Progenitor cell of endocrine pancreas (in vitro differentiated cells): ENCODE measurements around the gene STAT6. TPM values are rescaled to one million over a fixed set of nuclear protein-coding genes. Genes with fewer than 3 reads are reported as not detected.

Source experiments
- DNase-seq: peaks from one replicate; pipeline ENCODE4 v3.0.0; 2021; ENCODE audit warnings: low spot score; ENCODE audit not compliant: unreplicated experiment
- H3K27ac Mint-ChIP-seq: 2 replicates; pipeline ENCODE4 v1.8.0; 2021; ENCODE audit warnings: mild to moderate bottlenecking, moderate library complexity, mixed read lengths
- H3K27me3 Mint-ChIP-seq: 2 replicates; pipeline ENCODE4 v1.8.0; 2021; ENCODE audit warnings: mixed read lengths
- H3K36me3 Mint-ChIP-seq: 2 replicates; pipeline ENCODE4 v1.8.0; 2022; ENCODE audit warnings: mixed read lengths; ENCODE audit not compliant: insufficient read depth
- H3K4me1 Mint-ChIP-seq: 2 replicates; pipeline ENCODE4 v1.8.0; 2021; ENCODE audit warnings: low read depth, mixed read lengths
- H3K4me3 Mint-ChIP-seq: 2 replicates; pipeline ENCODE4 v1.8.0; 2021; ENCODE audit warnings: low read depth, mild to moderate bottlenecking, moderate library complexity, mixed read lengths
- H3K9me3 Mint-ChIP-seq: 2 replicates; pipeline ENCODE4 v1.8.0; 2021; ENCODE audit warnings: low read depth, mixed read lengths
- CTCF ChIP-seq: fragments of 200-600 bp; sonication (generic); IDR thresholded peaks from one replicate; pipeline ENCODE4 v1.5.0; 2021; ENCODE audit warnings: antibody characterized with exemption, mild to moderate bottlenecking; ENCODE audit not compliant: unreplicated experiment
- total RNA-seq: library from RNA; stranded (reverse); gene quantifications from 2 replicates; pipeline ENCODE4 v1.2.1, GENCODE V29; 2021

STAT6 gene
- total RNA-seq, 1 donor from 2014 or later = 130 TPM

- no peak for TF ChIP-seq CTCF
- Mint-ChIP-seq H3K4me3 (peak overlapping the region; percentile 83), H3K36me3 (peaks cover 4% of the 10 kb centered on the region), H3K27me3 (no peaks in the 10 kb centered on the region), H3K4me1 (peaks cover 28% of the 10 kb centered on the region), H3K27ac (peak overlapping the region; percentile 99), H3K9me3 (no peaks in the 10 kb centered on the region)
- peak; percentile 42 for DNase-seq
Observed at GRCh38 chr12:57110104-57111030, 795 bp downstream of the STAT6 start.

GRCh38 chr12:57109207-57110103 is 1.7 kb downstream of the STAT6 start:
- H3K36me3 Mint-ChIP-seq = peaks cover 4% of the 10 kb centered on the region
- peaks cover 28% of the 10 kb centered on the region for H3K4me1 Mint-ChIP-seq
- H3K9me3 Mint-ChIP-seq = no peaks in the 10 kb centered on the region
- TF ChIP-seq CTCF = no peak
- DNase-seq = no peak
- H3K4me3 Mint-ChIP-seq = peak overlapping the region; percentile 83
- H3K27me3 Mint-ChIP-seq = no peaks in the 10 kb centered on the region
- H3K27ac Mint-ChIP-seq = peak overlapping the region; percentile 99

GRCh38 chr12:57107456-57108155 is 3.6 kb downstream of the STAT6 start:
- Mint-ChIP-seq H3K27me3 (no peaks in the 10 kb centered on the region), H3K4me1 (peaks cover 26% of the 10 kb centered on the region), H3K9me3 (no peaks in the 10 kb centered on the region), H3K27ac (no peak overlapping the region), H3K36me3 (peaks cover 4% of the 10 kb centered on the region), H3K4me3 (no peak overlapping the region)
- DNase-seq = no peak
- TF ChIP-seq CTCF = no peak

- H3K27me3 Mint-ChIP-seq = no peaks in the 10 kb centered on the region
- DNase-seq = no peak
- H3K4me3 Mint-ChIP-seq = no peak overlapping the region
- no peaks in the 10 kb centered on the region for H3K9me3 Mint-ChIP-seq
- peaks cover 13% of the 10 kb centered on the region for H3K4me1 Mint-ChIP-seq
- peaks cover 4% of the 10 kb centered on the region for H3K36me3 Mint-ChIP-seq
- TF ChIP-seq CTCF = no peak
- no peak overlapping the region for H3K27ac Mint-ChIP-seq
Observed at GRCh38 chr12:57106021-57106708, 5.0 kb downstream of the STAT6 start.
